Liver (tissue), 9 donors: ENCODE results near the gene C2orf69. TPM values are rescaled to one million over a fixed set of nuclear protein-coding genes. Genes with fewer than 3 reads are reported as not detected.
A peak's percentile ranks its signal among the peaks of the same experiment; 100 is the strongest.

ENCODE experiments used
- DNase-seq: peaks from one replicate; pipeline ENCODE4 v3.0.0-alpha.2; 2017; ENCODE audit warnings: low spot score
- H3K27ac ChIP-seq, 2 donors: one replicate each; pipeline ENCODE4 v1.7.0; 2013; ENCODE audit warnings: inconsistent platforms in 2 of 2, low read length in 2 of 2, control low read depth in 1 of 2, low read depth in 1 of 2, mild to moderate bottlenecking in 1 of 2
- H3K27me3 ChIP-seq, 4 donors: one replicate each; pipeline versions ENCODE4 v1.6.1 to v1.7.0; 2013; ENCODE audit warnings: low read length in 3 of 4, inconsistent platforms in 1 of 4, mild to moderate bottlenecking in 1 of 4, moderate library complexity in 1 of 4; ENCODE audit not compliant: control insufficient read depth in 4 of 4, insufficient read depth in 4 of 4
- H3K36me3 ChIP-seq, 4 donors: one replicate each; pipeline versions ENCODE4 v1.6.1 to v1.7.0; 2013; ENCODE audit warnings: low read length in 3 of 4, mild to moderate bottlenecking in 3 of 4, low read depth in 1 of 4, moderate library complexity in 1 of 4; ENCODE audit not compliant: control insufficient read depth in 4 of 4, insufficient read depth in 3 of 4
- H3K4me1 ChIP-seq, 4 donors: one replicate each; pipeline versions ENCODE4 v1.6.1 to v1.7.0; 2013; ENCODE audit warnings: low read length in 3 of 4, mild to moderate bottlenecking in 3 of 4, moderate library complexity in 1 of 4; ENCODE audit not compliant: control insufficient read depth in 4 of 4, insufficient read depth in 4 of 4
- H3K4me3 ChIP-seq, 3 donors: one replicate each; pipeline versions ENCODE4 v1.6.1 to v1.7.0; 2013; ENCODE audit warnings: low read length in 3 of 3, control low read depth in 1 of 3, low read depth in 1 of 3, mild to moderate bottlenecking in 1 of 3
- H3K9ac ChIP-seq, 2 donors: one replicate each; pipeline ENCODE4 v1.7.0; 2013; ENCODE audit warnings: low read length in 2 of 2, mild to moderate bottlenecking in 2 of 2, moderate library complexity in 2 of 2, control low read depth in 1 of 2, low read depth in 1 of 2
- H3K9me3 ChIP-seq, 4 donors: one replicate each; pipeline versions ENCODE4 v1.6.1 to v1.7.0; 2013; ENCODE audit warnings: low read length in 3 of 4; ENCODE audit not compliant: control insufficient read depth in 4 of 4
- ATF3 ChIP-seq: IDR thresholded peaks from 2 replicates; pipeline ENCODE4 v1.6.1; 2016; ENCODE audit warnings: antibody characterized with exemption
- CTCF ChIP-seq: fragments of 150-350 bp; IDR thresholded peaks from 2 replicates; pipeline ENCODE4 v1.5.1; 2017; ENCODE audit warnings: improper control_type of control experiment, low read depth, low read length; ENCODE audit not compliant: missing input control
- EGR1 ChIP-seq, 2 donors: IDR thresholded peaks; 2 replicates each; pipeline ENCODE4 v1.6.1; 2016 to 2018; ENCODE audit warnings: antibody characterized with exemption in 2 of 2, low read depth in 2 of 2
- FOXA2 ChIP-seq: IDR thresholded peaks from 2 replicates; pipeline ENCODE4 v1.6.1; 2016; ENCODE audit warnings: antibody characterized with exemption
- GABPA ChIP-seq, 2 donors: IDR thresholded peaks in 1 of 2; conservative IDR thresholded peaks in 1 of 2; 2 replicates each; pipeline ENCODE4 v1.6.1; 2016; ENCODE audit warnings: antibody characterized with exemption in 2 of 2, mild to moderate bottlenecking in 1 of 2, moderate library complexity in 1 of 2
- HNF4A ChIP-seq, 2 donors: conservative IDR thresholded peaks; 2 replicates each; pipeline ENCODE4 v1.6.1; 2016; ENCODE audit warnings: antibody characterized with exemption in 2 of 2, mild to moderate bottlenecking in 2 of 2
- MAX ChIP-seq: IDR thresholded peaks from 2 replicates; pipeline ENCODE4 v1.6.1; 2016; ENCODE audit warnings: antibody characterized with exemption
- REST ChIP-seq: IDR thresholded peaks from 2 replicates; pipeline ENCODE4 v1.6.1; 2016; ENCODE audit warnings: antibody characterized with exemption, mild to moderate bottlenecking
- SP1 ChIP-seq: IDR thresholded peaks from 2 replicates; pipeline ENCODE4 v1.6.1; 2018; ENCODE audit warnings: antibody characterized with exemption, mild to moderate bottlenecking
- TAF1 ChIP-seq: conservative IDR thresholded peaks from 2 replicates; pipeline ENCODE4 v1.6.1; 2016; ENCODE audit warnings: antibody characterized with exemption, mild to moderate bottlenecking
- ZBTB33 ChIP-seq: IDR thresholded peaks from 2 replicates; pipeline ENCODE4 v1.6.1; 2016; ENCODE audit warnings: antibody characterized with exemption
- WGBS: extraction: QIAGEN DNeasy Blood & Tissue Kit; methylation state at CpG from one replicate; pipeline ENCODE4 v1.1.7; 2013; 5-methylcytosine and 5-hydroxymethylcytosine counted together
- polyA plus RNA-seq, 2 donors: library from polyadenylated mRNA; stranded (reverse) in 1 of 2; unstranded in 1 of 2; fragments of 200-250 nt in 1 of 2; fragments of >200 nt in 1 of 2; fragmentation: Nextera tagmentation in 1 of 2; extraction: Ambion mirVana in 1 of 2; gene quantifications; one replicate each; pipeline versions ENCODE4 v1.2.1 to v1.2.3, GENCODE V29; 2013 to 2015
- total RNA-seq, 2 donors: library from RNA; depleted of rRNA; stranded (reverse); fragments of >200 nt; gene quantifications; one replicate each; pipeline ENCODE4 v1.2.3, GENCODE V29; 2014
- donor health status: healthy.
- donor health status: healthy.
- donor health status: healthy.
- donor health status: healthy.
- donor health status: healthy.

C2orf69 gene
- total and polyA plus RNA-seq, 4 donors, result 4.3 to 9.1 (median 6.2) TPM

GRCh38 chr2:199903111-199903510 is 8.0 kb upstream of the C2orf69 start (continued):
- TF ChIP-seq GABPA (IDR thresholded peaks at IDR 0.05 in 1 of 2, conservative IDR thresholded peaks at IDR 0.05 in 1 of 2), result no peak
- no peak for TF ChIP-seq TAF1
- TF ChIP-seq SP1, result no peak

GRCh38 chr2:199907008-199907714 is 3.9 kb upstream of the C2orf69 start:
- Histone ChIP-seq H3K36me3 (no peaks in the 10 kb centered on the region), H3K4me1 (peaks cover 0 to 14% (median 12%) of the 10 kb centered on the region in 4 donors), H3K27me3 (no peaks in the 10 kb centered on the region), H3K9me3 (no peaks in the 10 kb centered on the region), H3K27ac (no peak overlapping the region), H3K4me3 (no peak overlapping the region), H3K9ac (no peak overlapping the region)
- no peak for DNase-seq
- TF ChIP-seq ZBTB33 (no peak), FOXA2 (no peak), CTCF (no peak), HNF4A (conservative IDR thresholded peaks at IDR 0.05) (no peak), REST (no peak), EGR1 (IDR thresholded peaks at IDR 0.05; ENCODE audit: low read depth in 2 of 2) (no peak), ATF3 (no peak)
- WGBS, result 82% methylated on average over 2 of the region's 2 CpGs

GRCh38 chr2:199910338-199911051 is 598 bp upstream of the C2orf69 start:
- Histone ChIP-seq H3K27me3 (no peaks in the 10 kb centered on the region), H3K9ac (peak overlapping the region in 1 of 2 donors; percentile 19), H3K9me3 (no peaks in the 10 kb centered on the region), H3K27ac (no peak overlapping the region), H3K4me3 (peak overlapping the region; percentile 85 to 96 (median 93)), H3K36me3 (no peaks in the 10 kb centered on the region), H3K4me1 (peaks cover 0 to 19% (median 15%) of the 10 kb centered on the region in 4 donors)
- TF ChIP-seq MAX (peak; percentile 12), HNF4A (conservative IDR thresholded peaks at IDR 0.05) (no peak)
- DNase-seq, result no peak
- 43% methylated on average over 18 of the region's 18 CpGs for WGBS
